Activated naive CD4-positive, alpha-beta T cell treated with Interleukin-2 at 50 U/mL for 16 hours (primary cell): ENCODE data around the gene SEMA5A.

Source experiments
- DNase-seq: peaks from one replicate; pipeline ENCODE4 v3.0.0-alpha.2; 2020

Gene SEMA5A

GRCh38 chr5:9151684-9152427 lies 394.0 kb downstream of the SEMA5A start:
- DNase-seq: no peak

- DNase-seq: no peak
Measured at GRCh38 chr5:9149988-9150387, 395.9 kb downstream of the SEMA5A start.

GRCh38 chr5:9148242-9148641 lies 397.6 kb downstream of the SEMA5A start:
- DNase-seq: no peak

- no peak for DNase-seq
Measured at GRCh38 chr5:9140711-9141110, 405.2 kb downstream of the SEMA5A start.

- DNase-seq: no peak
Measured at GRCh38 chr5:9140202-9140601, 405.7 kb downstream of the SEMA5A start.

- no peak for DNase-seq
Measured at GRCh38 chr5:9139344-9139743, 406.5 kb downstream of the SEMA5A start.

GRCh38 chr5:9128136-9128535 lies 417.7 kb downstream of the SEMA5A start:
- no peak for DNase-seq

GRCh38 chr5:9126490-9126889 lies 419.4 kb downstream of the SEMA5A start:
- no peak for DNase-seq

- no peak for DNase-seq
Measured at GRCh38 chr5:9125852-9126251, 420.0 kb downstream of the SEMA5A start.

- no peak for DNase-seq
Measured at GRCh38 chr5:9124838-9125237, 421.0 kb downstream of the SEMA5A start.

- DNase-seq: no peak
Measured at GRCh38 chr5:9124071-9124470, 421.8 kb downstream of the SEMA5A start.

- no peak for DNase-seq
Measured at GRCh38 chr5:9122528-9122927, 423.3 kb downstream of the SEMA5A start.

- DNase-seq: no peak
Measured at GRCh38 chr5:9121597-9121996, 424.3 kb downstream of the SEMA5A start.

- DNase-seq: no peak
Measured at GRCh38 chr5:9118852-9119251, 427.0 kb downstream of the SEMA5A start.

GRCh38 chr5:9115093-9115492 lies 430.8 kb downstream of the SEMA5A start:
- DNase-seq: no peak

- DNase-seq: no peak
Measured at GRCh38 chr5:9112520-9113291, 433.2 kb downstream of the SEMA5A start.

- no peak for DNase-seq
Measured at GRCh38 chr5:9108162-9108561, 437.7 kb downstream of the SEMA5A start.

GRCh38 chr5:9105851-9106250 lies 440.0 kb downstream of the SEMA5A start:
- no peak for DNase-seq

GRCh38 chr5:9104571-9105339 lies 441.1 kb downstream of the SEMA5A start:
- DNase-seq: no peak

GRCh38 chr5:9103290-9103689 lies 442.6 kb downstream of the SEMA5A start:
- no peak for DNase-seq

GRCh38 chr5:9099689-9100088 lies 446.2 kb downstream of the SEMA5A start:
- DNase-seq: no peak

- no peak for DNase-seq
Measured at GRCh38 chr5:9098990-9099389, 446.9 kb downstream of the SEMA5A start.

- no peak for DNase-seq
Measured at GRCh38 chr5:9094582-9094981, 451.3 kb downstream of the SEMA5A start.
